K562 (cell line): Measurements from ENCODE around the gene MITD1. TPM values are rescaled to one million over a fixed set of nuclear protein-coding genes. Genes with fewer than 3 reads are reported as not detected.
A peak's percentile ranks its signal among the peaks of the same experiment; 100 is the strongest.

ENCODE experiments used
- ARID1B ChIP-seq: fragments of 450-650 bp; IDR thresholded peaks from 2 replicates; pipeline ENCODE4 v1.6.1; 2016; ENCODE audit warnings: antibody characterized with exemption, mild to moderate bottlenecking, inconsistent platforms
- CCNT2 ChIP-seq: IDR thresholded peaks from 2 replicates; pipeline ENCODE4 v1.6.1; 2011; ENCODE audit warnings: borderline replicate concordance, low read depth, mild to moderate bottlenecking, moderate library complexity, mixed read lengths, low read length; ENCODE audit not compliant: insufficient read length; ENCODE audit errors: extremely low read depth
- CHD4 ChIP-seq: fragments of 200-600 bp; sonication (generic); IDR thresholded peaks from 3 replicates; pipeline ENCODE4 v1.6.1; 2012; ENCODE audit warnings: low read depth, mild to moderate bottlenecking, mixed read lengths, low read length, inconsistent platforms; ENCODE audit not compliant: insufficient read depth, insufficient replicate concordance, poor library complexity, severe bottlenecking
- CREM ChIP-seq: IDR thresholded peaks from 2 replicates; pipeline ENCODE4 v1.6.1; 2014; ENCODE audit warnings: antibody characterized with exemption, low read depth
- EP400 ChIP-seq: fragments of 450-650 bp; IDR thresholded peaks from 2 replicates; pipeline ENCODE4 v1.6.1; 2017; ENCODE audit warnings: antibody characterized with exemption, mild to moderate bottlenecking, moderate library complexity
- HIVEP1 ChIP-seq: fragments of 250-450 bp; sonication (Bioruptor Pico); IDR thresholded peaks from 2 replicates; pipeline ENCODE4 v1.4.0; 2020; ENCODE audit warnings: mild to moderate bottlenecking
- HMGN3 ChIP-seq: IDR thresholded peaks from 2 replicates; pipeline ENCODE4 v1.6.1; 2011; ENCODE audit warnings: borderline replicate concordance, low read depth, mild to moderate bottlenecking, mixed read lengths, low read length; ENCODE audit not compliant: insufficient read length; ENCODE audit errors: extremely low read depth
- KDM5B ChIP-seq: fragments of 200-600 bp; sonication (generic); IDR thresholded peaks from 2 replicates; pipeline ENCODE4 v1.6.1; 2012; ENCODE audit warnings: low read depth, mild to moderate bottlenecking, moderate library complexity, low read length, control low read depth, inconsistent platforms; ENCODE audit not compliant: insufficient replicate concordance
- MEIS2 ChIP-seq: fragments of 450-650 bp; IDR thresholded peaks from 2 replicates; pipeline ENCODE4 v1.6.1; 2014; ENCODE audit warnings: mild to moderate bottlenecking; ENCODE audit not compliant: partially characterized antibody
- NRF1 ChIP-seq, 2 experiments: fragments of 450-650 bp; IDR thresholded peaks in 1 of 2; conservative IDR thresholded peaks in 1 of 2; 2 replicates each; pipeline ENCODE4 v1.6.1; 2014; ENCODE audit warnings: mild to moderate bottlenecking in 2 of 2
- POLR2AphosphoS2 ChIP-seq: IDR thresholded peaks from 2 replicates; pipeline ENCODE4 v1.6.1; 2012; ENCODE audit warnings: low read length, improper control_type of control experiment
- RBM17 ChIP-seq: fragments of 200-400 bp; formaldehyde crosslinking; IDR thresholded peaks from 2 replicates; pipeline ENCODE4 v1.6.1; 2017; ENCODE audit warnings: low read depth, mild to moderate bottlenecking, low read length, borderline replicate concordance
- RCOR1 ChIP-seq, 2 experiments: IDR thresholded peaks; 2 replicates each; pipeline ENCODE4 v1.6.1; 2012; ENCODE audit warnings: low read depth in 2 of 2, low read length in 2 of 2, borderline replicate concordance in 1 of 2, improper control_type of control experiment in 1 of 2
- RNF2 ChIP-seq: sonication (generic); IDR thresholded peaks from 2 replicates; pipeline ENCODE4 v1.6.1; 2016
- SIX5 ChIP-seq, 2 experiments: IDR thresholded peaks; 2 replicates each; pipeline ENCODE4 v1.6.1; 2011; ENCODE audit warnings: low read length in 2 of 2, borderline replicate concordance in 1 of 2, low read depth in 1 of 2, mild to moderate bottlenecking in 1 of 2, moderate library complexity in 1 of 2; ENCODE audit not compliant: insufficient read depth in 1 of 2
- SRSF9 ChIP-seq: fragments of 200-400 bp; formaldehyde crosslinking; IDR thresholded peaks from 2 replicates; pipeline ENCODE4 v1.6.1; 2017; ENCODE audit warnings: low read depth, low read length, borderline replicate concordance
- ZFP36 ChIP-seq: fragments of 150-350 bp; IDR thresholded peaks from 2 replicates; pipeline ENCODE4 v1.6.1; 2018; ENCODE audit warnings: low read length, low read depth; ENCODE audit not compliant: partially characterized antibody
- polyA plus RNA-seq, 8 experiments: library from polyadenylated mRNA; depleted of rRNA in 4 of 8; stranded (reverse) in 5 of 8; unstranded in 3 of 8; fragments of >200 nt; fragmentation: Nextera tagmentation in 2 of 8; fragmentation: Illumina TruSeq in 1 of 8; extraction: Ambion mirVana in 2 of 8; extraction: Trizol in 1 of 8; gene quantifications; 2 replicates each; pipeline versions ENCODE4 v1.2.1 to v1.2.3, GENCODE V29; 2011 to 2014; ENCODE audit warnings: inconsistent platforms in 1 of 8, missing spikeins in 1 of 8
- total RNA-seq, 7 experiments: library from RNA; depleted of rRNA in 6 of 7; stranded (reverse); fragments of >200 nt in 6 of 7; fragmentation: Illumina TruSeq in 2 of 7; extraction: Trizol in 2 of 7; gene quantifications; 2 replicates each; pipeline versions ENCODE4 v1.2.1 to v1.2.3, GENCODE V29; 2011 to 2021; ENCODE audit warnings: low replicate concordance in 1 of 7
- TF ChIP-seq, protein P1 (sequence below): fragments of 250-450 bp; sonication (Bioruptor Pico); IDR thresholded peaks from 2 replicates; pipeline ENCODE4 v1.5.0; 2021
- TF ChIP-seq, protein P2 (sequence below): fragments of 250-450 bp; sonication (Bioruptor Pico); IDR thresholded peaks from 2 replicates; pipeline ENCODE4 v1.4.0; 2020; ENCODE audit warnings: mild to moderate bottlenecking
- TF ChIP-seq, protein P3 (sequence below): fragments of 450-650 bp; IDR thresholded peaks from 2 replicates; pipeline ENCODE4 v1.6.1; 2018; ENCODE audit not compliant: partially characterized antibody

Gene MITD1
- total and polyA plus RNA-seq, 9 of the 15 experiments (the other 6 are each of a cell fraction or from before 2014, with no cell fraction given): 19.6 to 71.8 (median 43.2) TPM

DNA sequence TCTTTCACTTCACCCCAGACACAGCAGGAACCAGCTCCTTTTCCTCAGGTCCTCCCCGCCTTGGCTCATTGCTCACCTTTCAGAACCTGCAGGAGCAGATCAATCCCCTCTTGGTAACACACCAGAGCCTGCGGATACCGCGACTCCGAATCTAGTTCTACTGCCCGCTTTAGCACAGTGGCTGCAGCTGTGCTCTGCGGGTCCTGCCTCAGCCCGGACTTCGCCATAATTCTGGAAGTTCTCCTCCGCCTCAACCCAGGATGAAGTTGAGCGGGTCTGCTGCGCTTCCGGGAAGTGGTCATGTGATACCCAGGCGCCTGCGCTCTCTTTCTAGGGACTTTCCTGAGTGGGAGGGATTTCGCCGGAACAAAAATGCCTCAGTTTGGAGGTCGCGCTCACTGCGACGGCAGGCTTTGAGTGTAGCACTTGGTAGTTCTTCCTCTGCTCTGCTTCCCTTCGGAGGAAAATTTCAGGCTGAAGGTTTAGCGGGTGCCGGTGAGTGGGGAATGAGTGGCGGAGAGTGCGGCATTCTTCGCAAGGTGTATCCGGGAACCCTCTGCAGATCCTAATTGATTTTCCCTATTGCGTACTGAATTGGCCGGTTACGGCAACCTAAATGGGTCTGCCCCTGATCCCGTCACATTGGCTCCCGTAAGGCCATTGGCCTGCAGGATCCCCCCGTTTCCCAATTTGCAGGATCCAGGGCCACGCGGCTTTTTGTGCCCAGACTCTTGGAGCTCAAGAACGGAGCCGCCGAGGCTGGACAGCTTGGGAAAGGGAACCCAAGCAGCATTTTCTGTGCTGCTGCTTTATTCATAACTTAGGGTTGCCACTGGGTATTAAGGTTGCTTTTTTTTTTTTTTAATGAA, at the start of gene MITD1, which contains the start of gene MRPL30 (continued):
- TF ChIP-seq SIX5 (IDR thresholded peaks at IDR 0.05; ENCODE audit: borderline replicate concordance in 1 of 2, insufficient read depth in 1 of 2, low read depth in 1 of 2, low read length in 2 of 2): peak; percentile 59 to 64; a peak in 3 of 4 replicates
- no peak for TF ChIP-seq POLR2AphosphoS2
- peak; percentile 92 for TF ChIP-seq EP400
- no peak for TF ChIP-seq CHD4
- TF ChIP-seq SRSF9: no peak
- TF ChIP-seq MEIS2: peak; percentile 21
- TF ChIP-seq RCOR1 (IDR thresholded peaks at IDR 0.05; ENCODE audit: borderline replicate concordance in 1 of 2, low read depth in 2 of 2, low read length in 2 of 2): peak in 1 of 2 experiments; percentile 83; a peak in 2 of 4 replicates
- TF ChIP-seq, protein P1, sequence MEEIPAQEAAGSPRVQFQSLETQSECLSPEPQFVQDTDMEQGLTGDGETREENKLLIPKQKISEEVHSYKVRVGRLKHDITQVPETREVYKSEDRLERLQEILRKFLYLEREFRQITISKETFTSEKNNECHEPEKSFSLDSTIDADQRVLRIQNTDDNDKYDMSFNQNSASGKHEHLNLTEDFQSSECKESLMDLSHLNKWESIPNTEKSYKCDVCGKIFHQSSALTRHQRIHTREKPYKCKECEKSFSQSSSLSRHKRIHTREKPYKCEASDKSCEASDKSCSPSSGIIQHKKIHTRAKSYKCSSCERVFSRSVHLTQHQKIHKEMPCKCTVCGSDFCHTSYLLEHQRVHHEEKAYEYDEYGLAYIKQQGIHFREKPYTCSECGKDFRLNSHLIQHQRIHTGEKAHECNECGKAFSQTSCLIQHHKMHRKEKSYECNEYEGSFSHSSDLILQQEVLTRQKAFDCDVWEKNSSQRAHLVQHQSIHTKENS (CRISPR knock-in tag): no peak
- TF ChIP-seq HIVEP1: peak; percentile 92
- peak; percentile 76 for TF ChIP-seq RNF2
- no peak for TF ChIP-seq CCNT2
- TF ChIP-seq, protein P2, sequence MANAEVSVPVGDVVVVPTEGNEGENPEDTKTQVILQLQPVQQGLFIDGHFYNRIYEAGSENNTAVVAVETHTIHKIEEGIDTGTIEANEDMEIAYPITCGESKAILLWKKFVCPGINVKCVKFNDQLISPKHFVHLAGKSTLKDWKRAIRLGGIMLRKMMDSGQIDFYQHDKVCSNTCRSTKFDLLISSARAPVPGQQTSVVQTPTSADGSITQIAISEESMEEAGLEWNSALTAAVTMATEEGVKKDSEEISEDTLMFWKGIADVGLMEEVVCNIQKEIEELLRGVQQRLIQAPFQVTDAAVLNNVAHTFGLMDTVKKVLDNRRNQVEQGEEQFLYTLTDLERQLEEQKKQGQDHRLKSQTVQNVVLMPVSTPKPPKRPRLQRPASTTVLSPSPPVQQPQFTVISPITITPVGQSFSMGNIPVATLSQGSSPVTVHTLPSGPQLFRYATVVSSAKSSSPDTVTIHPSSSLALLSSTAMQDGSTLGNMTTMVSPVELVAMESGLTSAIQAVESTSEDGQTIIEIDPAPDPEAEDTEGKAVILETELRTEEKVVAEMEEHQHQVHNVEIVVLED: peak; percentile 71
- peak; percentile 90 to 93 for TF ChIP-seq NRF1 (conservative IDR thresholded peaks at IDR 0.05 in 1 of 2, IDR thresholded peaks at IDR 0.05 in 1 of 2)
- no peak for TF ChIP-seq RBM17
- TF ChIP-seq CREM: peak; percentile 85
- peak; percentile 93 for TF ChIP-seq KDM5B
- peak; percentile 22; the same call in 1 of the 2 replicates for TF ChIP-seq ARID1B
- no peak for TF ChIP-seq HMGN3
- TF ChIP-seq ZFP36: no peak
- TF ChIP-seq, protein P3, sequence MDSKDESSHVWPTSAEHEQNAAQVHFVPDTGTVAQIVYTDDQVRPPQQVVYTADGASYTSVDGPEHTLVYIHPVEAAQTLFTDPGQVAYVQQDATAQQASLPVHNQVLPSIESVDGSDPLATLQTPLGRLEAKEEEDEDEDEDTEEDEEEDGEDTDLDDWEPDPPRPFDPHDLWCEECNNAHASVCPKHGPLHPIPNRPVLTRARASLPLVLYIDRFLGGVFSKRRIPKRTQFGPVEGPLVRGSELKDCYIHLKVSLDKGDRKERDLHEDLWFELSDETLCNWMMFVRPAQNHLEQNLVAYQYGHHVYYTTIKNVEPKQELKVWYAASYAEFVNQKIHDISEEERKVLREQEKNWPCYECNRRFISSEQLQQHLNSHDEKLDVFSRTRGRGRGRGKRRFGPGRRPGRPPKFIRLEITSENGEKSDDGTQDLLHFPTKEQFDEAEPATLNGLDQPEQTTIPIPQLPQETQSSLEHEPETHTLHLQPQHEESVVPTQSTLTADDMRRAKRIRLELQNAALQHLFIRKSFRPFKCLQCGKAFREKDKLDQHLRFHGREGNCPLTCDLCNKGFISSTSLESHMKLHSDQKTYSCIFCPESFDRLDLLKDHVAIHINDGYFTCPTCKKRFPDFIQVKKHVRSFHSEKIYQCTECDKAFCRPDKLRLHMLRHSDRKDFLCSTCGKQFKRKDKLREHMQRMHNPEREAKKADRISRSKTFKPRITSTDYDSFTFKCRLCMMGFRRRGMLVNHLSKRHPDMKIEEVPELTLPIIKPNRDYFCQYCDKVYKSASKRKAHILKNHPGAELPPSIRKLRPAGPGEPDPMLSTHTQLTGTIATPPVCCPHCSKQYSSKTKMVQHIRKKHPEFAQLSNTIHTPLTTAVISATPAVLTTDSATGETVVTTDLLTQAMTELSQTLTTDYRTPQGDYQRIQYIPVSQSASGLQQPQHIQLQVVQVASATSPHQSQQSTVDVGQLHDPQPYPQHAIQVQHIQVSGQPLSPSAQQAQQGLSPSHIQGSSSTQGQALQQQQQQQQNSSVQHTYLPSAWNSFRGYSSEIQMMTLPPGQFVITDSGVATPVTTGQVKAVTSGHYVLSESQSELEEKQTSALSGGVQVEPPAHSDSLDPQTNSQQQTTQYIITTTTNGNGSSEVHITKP: peak; percentile 98
